ENCODE data around the gene METTL5. TPM values are rescaled to one million over a fixed set of nuclear protein-coding genes. Genes with fewer than 3 reads are reported as not detected.

Gene METTL5
- total RNA-seq, 4 donors from 2014 or later: 46.3 to 91.2 (median 71.1) TPM

- no peaks in the 10 kb centered on the region for H3K27me3 ChIP-seq
- no peaks in the 10 kb centered on the region for H3K9me3 ChIP-seq
- no peak overlapping the region for H3K27ac ChIP-seq
- no peak for TF ChIP-seq POLR2AphosphoS5 (IDR thresholded peaks at IDR 0.05)
- no peak for TF ChIP-seq EP300 (IDR thresholded peaks at IDR 0.05)
- TF ChIP-seq CTCF (IDR thresholded peaks at IDR 0.05): no peak
- TF ChIP-seq POLR2A (IDR thresholded peaks at IDR 0.05): no peak
- no peak overlapping the region for H3K4me3 ChIP-seq
- ATAC-seq: no peak
- H3K4me1 ChIP-seq: peaks cover 0 to 16% (median 5%) of the 10 kb centered on the region in 3 donors
- H3K36me3 ChIP-seq: no peaks in the 10 kb centered on the region
- WGBS, 2 donors (ENCODE audit: low coverage in 1 of 2): 77 to 84% methylated on average over 3 of the region's 3 CpGs
These were observed 46.3 kb downstream of the METTL5 start for GRCh38 chr2:169778446-169778845.

DNA sequence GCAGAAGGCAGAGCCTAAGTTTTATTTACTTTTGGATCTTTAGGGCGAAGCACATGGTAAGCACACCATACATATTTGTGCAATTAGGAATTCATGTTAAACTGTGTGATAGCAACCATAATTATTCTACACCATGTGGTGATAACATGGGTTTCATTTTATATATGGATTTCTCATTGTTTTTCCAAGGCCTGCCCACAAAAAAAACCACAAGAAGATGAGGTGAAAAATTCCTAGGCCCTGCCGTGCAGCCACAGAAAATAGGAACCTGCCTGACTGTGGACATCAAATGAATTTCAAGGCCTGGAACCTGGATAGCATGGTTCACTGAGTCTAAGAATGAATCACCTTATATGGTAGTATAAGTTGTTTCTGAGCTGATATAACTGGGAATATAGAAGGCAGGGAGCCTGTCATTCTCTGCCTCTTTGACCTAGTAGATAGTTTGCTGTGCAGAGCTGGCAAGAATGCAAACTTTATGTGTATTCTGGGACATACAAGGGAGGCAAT is 48.4 kb downstream of the METTL5 start:
- Histone ChIP-seq H3K27me3 (no peaks in the 10 kb centered on the region), H3K4me3 (no peak overlapping the region), H3K36me3 (no peaks in the 10 kb centered on the region), H3K9me3 (no peaks in the 10 kb centered on the region), H3K4me1 (peaks cover 0 to 16% (median 5%) of the 10 kb centered on the region in 3 donors), H3K27ac (peak overlapping the region in 3 of 4 donors; percentile 31 to 62 (median 34))
- no peak for TF ChIP-seq CTCF (IDR thresholded peaks at IDR 0.05)
- no peak for TF ChIP-seq EP300 (IDR thresholded peaks at IDR 0.05)
- TF ChIP-seq POLR2AphosphoS5 (IDR thresholded peaks at IDR 0.05): no peak
- no peak for TF ChIP-seq POLR2A (IDR thresholded peaks at IDR 0.05)
- 17 to 51% methylated on average over 2 of the region's 2 CpGs for WGBS, 2 donors (ENCODE audit: low coverage in 1 of 2)
- no peak for ATAC-seq

GRCh38 chr2:169775765-169776164 is 48.9 kb downstream of the METTL5 start:
- H3K4me1 ChIP-seq: peaks cover 0 to 16% (median 5%) of the 10 kb centered on the region in 3 donors
- no peak for ATAC-seq
- no peaks in the 10 kb centered on the region for H3K36me3 ChIP-seq
- no peak overlapping the region for H3K4me3 ChIP-seq
- no peaks in the 10 kb centered on the region for H3K9me3 ChIP-seq
- no peaks in the 10 kb centered on the region for H3K27me3 ChIP-seq
- no peak for TF ChIP-seq POLR2A (IDR thresholded peaks at IDR 0.05)
- no peak for TF ChIP-seq EP300 (IDR thresholded peaks at IDR 0.05)
- no peak for TF ChIP-seq CTCF (IDR thresholded peaks at IDR 0.05)
- no peak for TF ChIP-seq POLR2AphosphoS5 (IDR thresholded peaks at IDR 0.05)
- peak overlapping the region in 3 of 4 donors; percentile 34 to 62 (median 51) for H3K27ac ChIP-seq
- WGBS, 2 donors (ENCODE audit: low coverage in 1 of 2): 0% methylated on average over 2 of the region's 2 CpGs; no CpG with 5 or more reads in 1 of the 2 donors

- 83 to 91% methylated on average over 2 to 3 of the region's 3 CpGs for WGBS, 2 donors (ENCODE audit: low coverage in 1 of 2)
- ATAC-seq: no peak
- Histone ChIP-seq H3K27ac (peak overlapping the region in 3 of 4 donors; percentile 34 to 62 (median 51)), H3K9me3 (no peaks in the 10 kb centered on the region), H3K36me3 (no peaks in the 10 kb centered on the region), H3K4me1 (peaks cover 0 to 16% (median 5%) of the 10 kb centered on the region in 3 donors), H3K4me3 (no peak overlapping the region), H3K27me3 (no peaks in the 10 kb centered on the region)
- no peak for TF ChIP-seq CTCF (IDR thresholded peaks at IDR 0.05)
These were observed 49.4 kb downstream of the METTL5 start for GRCh38 chr2:169775354-169775753.

DNA sequence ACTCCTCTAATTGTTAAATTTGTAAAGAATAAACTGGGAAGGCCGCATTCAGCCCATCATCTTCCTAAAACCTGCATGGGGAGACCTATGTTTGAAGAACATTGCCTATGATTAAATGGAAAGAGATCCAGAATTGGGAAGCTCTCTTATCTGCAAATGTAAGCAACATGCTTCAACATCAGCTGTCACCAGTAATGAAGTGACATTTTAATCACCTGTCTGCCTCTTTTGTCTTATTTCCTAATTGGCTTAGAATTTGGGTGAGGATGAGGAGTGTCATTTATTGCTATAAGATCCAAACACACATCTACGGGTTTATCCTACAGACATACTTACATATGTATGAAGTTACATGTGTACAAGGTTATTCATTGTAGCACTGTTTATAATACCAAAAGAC is 52.1 kb downstream of the METTL5 start:
- H3K27ac ChIP-seq: no peak overlapping the region

More for the DNA sequence above, 52.1 kb downstream of the METTL5 start:
- Histone ChIP-seq H3K27me3 (peaks cover 11% of the 10 kb centered on the region), H3K36me3 (no peaks in the 10 kb centered on the region), H3K4me3 (no peak overlapping the region), H3K4me1 (peaks cover 0 to 27% (median 5%) of the 10 kb centered on the region in 3 donors), H3K9me3 (no peaks in the 10 kb centered on the region)
- TF ChIP-seq POLR2AphosphoS5 (IDR thresholded peaks at IDR 0.05) (no peak), POLR2A (IDR thresholded peaks at IDR 0.05) (no peak), EP300 (IDR thresholded peaks at IDR 0.05) (no peak), CTCF (IDR thresholded peaks at IDR 0.05) (no peak)
- no peak for ATAC-seq
- 82 to 90% methylated on average over 2 of the region's 2 CpGs for WGBS, 2 donors (ENCODE audit: low coverage in 1 of 2)
